GM12878 (cell line): ENCODE results near the gene SGF29. TPM values are rescaled to one million over a fixed set of nuclear protein-coding genes. Genes with fewer than 3 reads are reported as not detected.

Experiments used
- ATAC-seq: fragments of 200-7000 bp; cut with Tn5 transposase; 3 replicates; pipeline ENCODE4 v1.9.1; 2020; ENCODE audit warnings: mild to moderate bottlenecking, moderate library complexity
- BruUV-seq: library from RNA; stranded (reverse); fragments of 400-500 nt; replicated peaks from 2 replicates; lab custom pipeline; 2021; lab: Mats Ljungman, UMichigan
- CTCF ChIA-PET: fragments of 300-600 bp; sonication (Branson Sonifier 250); formaldehyde crosslinking; extraction: SDS; loops from one replicate; lab custom pipeline; 2021; ENCODE audit warnings: inconsistent platforms; lab: Yijun Ruan, JAX
- POLR2A ChIA-PET: fragments of 350-600 bp; formaldehyde crosslinking; extraction: SDS; loops from one replicate; lab custom pipeline; 2021; ENCODE audit warnings: inconsistent platforms; lab: Charles Lee
- RAD21 ChIA-PET: fragments of 300-600 bp; sonication (Branson Sonifier 250); formaldehyde crosslinking; loops from one replicate; lab custom pipeline; 2023; ENCODE audit warnings: antibody characterized with exemption; ENCODE audit not compliant: unreplicated experiment; lab: Charles Lee
- SMC1A ChIA-PET: fragments of 300-600 bp; sonication (Branson Sonifier 250); formaldehyde crosslinking; loops from one replicate; lab custom pipeline; 2023; ENCODE audit not compliant: unreplicated experiment, uncharacterized antibody; lab: Charles Lee
- DNase-seq: peaks from one replicate; pipeline ENCODE4 v3.0.0-alpha.2; 2011; ENCODE audit warnings: low read depth, low spot score
- FAIRE-seq: peaks from 3 replicates; lab custom pipeline; 2011; peaks lifted over from hg19 to GRCh38; lab: Jason Lieb, UNC
- H2AFZ ChIP-seq: 2 replicates; pipeline ENCODE4 v1.6.0; 2011; ENCODE audit warnings: low read depth, low read length, control low read depth; ENCODE audit not compliant: control insufficient read depth
- H3K27ac ChIP-seq: 2 replicates; pipeline ENCODE4 v1.5.1; 2011; ENCODE audit warnings: control low read depth; ENCODE audit not compliant: control insufficient read depth, insufficient read depth
- H3K27me3 ChIP-seq, 2 experiments: replicated peaks in 1 of 2; 2 replicates each; pipeline versions ENCODE4 v1.6.0 to v1.6.1; 2011; ENCODE audit warnings: low read length in 1 of 2; ENCODE audit not compliant: control insufficient read depth in 2 of 2, insufficient read depth in 2 of 2
- H3K36me3 ChIP-seq, 2 experiments: 2 replicates each; pipeline ENCODE4 v1.5.1; 2011; ENCODE audit warnings: low read length in 1 of 2; ENCODE audit not compliant: control insufficient read depth in 2 of 2, insufficient read depth in 2 of 2
- H3K4me1 ChIP-seq: 2 replicates; pipeline ENCODE4 v1.6.1; 2011; ENCODE audit warnings: mild to moderate bottlenecking, low read length, moderate library complexity, mixed read lengths; ENCODE audit not compliant: control insufficient read depth, insufficient read depth
- H3K4me2 ChIP-seq: 2 replicates; pipeline ENCODE4 v1.6.0; 2011; ENCODE audit warnings: control low read depth; ENCODE audit not compliant: control insufficient read depth, insufficient read depth
- H3K4me3 ChIP-seq: fragments of 200-600 bp; sonication (generic); 2 replicates; pipeline ENCODE4 v1.5.1; 2016
- H3K79me2 ChIP-seq: 2 replicates; pipeline ENCODE4 v1.6.0; 2011; ENCODE audit warnings: low read length; ENCODE audit not compliant: control insufficient read depth, insufficient read depth
- H3K9ac ChIP-seq: 2 replicates; pipeline ENCODE4 v1.8.0; 2011; ENCODE audit warnings: low read length, control low read depth, mixed read lengths; ENCODE audit not compliant: control insufficient read depth, insufficient read depth
- H3K9me3 ChIP-seq: replicated peaks from 3 replicates; pipeline ENCODE4 v1.5.1; 2011; ENCODE audit warnings: mild to moderate bottlenecking, low read length; ENCODE audit not compliant: control insufficient read depth, insufficient read depth
- H4K20me1 ChIP-seq: 2 replicates; pipeline ENCODE4 v1.6.0; 2011; ENCODE audit not compliant: control insufficient read depth, insufficient read depth
- ASH2L ChIP-seq: fragments of 300-600, 200-600 bp; sonication (generic); IDR thresholded peaks from 2 replicates; pipeline ENCODE4 v1.6.1; 2017; ENCODE audit warnings: low read depth, mild to moderate bottlenecking, borderline replicate concordance
- FOXK2 ChIP-seq: fragments of 450-650 bp; IDR thresholded peaks from 2 replicates; pipeline ENCODE4 v1.6.1; 2017; ENCODE audit warnings: mild to moderate bottlenecking, moderate library complexity
- GATAD2B ChIP-seq: fragments of 450-650 bp; conservative IDR thresholded peaks from 2 replicates; pipeline ENCODE4 v1.6.1; 2017; ENCODE audit warnings: low read depth, mild to moderate bottlenecking, moderate library complexity
- IRF3 ChIP-seq: fragments of 450-650 bp; IDR thresholded peaks from 2 replicates; pipeline ENCODE4 v1.6.1; 2014; ENCODE audit warnings: mild to moderate bottlenecking
- POU2F2 ChIP-seq: IDR thresholded peaks from 3 replicates; pipeline ENCODE4 v1.6.1; 2011; ENCODE audit warnings: low read depth, mild to moderate bottlenecking, low read length, borderline replicate concordance
- RB1 ChIP-seq: fragments of 450-650 bp; formaldehyde crosslinking; IDR thresholded peaks from 2 replicates; pipeline ENCODE4 v1.6.1; 2017; ENCODE audit warnings: mild to moderate bottlenecking, borderline replicate concordance
- RELA ChIP-seq: fragments of 450-650 bp; IDR thresholded peaks from 2 replicates; pipeline ENCODE4 v1.8.0; 2014; ENCODE audit warnings: borderline replicate concordance; ENCODE audit not compliant: partially characterized antibody
- RELB ChIP-seq: fragments of 450-650 bp; IDR thresholded peaks from 2 replicates; pipeline ENCODE4 v1.6.1; 2017; ENCODE audit warnings: low read depth, mild to moderate bottlenecking, moderate library complexity
- REST ChIP-seq: IDR thresholded peaks from 2 replicates; pipeline ENCODE4 v1.6.1; 2012; ENCODE audit warnings: mild to moderate bottlenecking, low read depth, low read length
- WGBS: methylation state at CpG from one replicate; pipeline ENCODE4 v1.1.6; 2016; ENCODE audit warnings: low lambda C conversion rate; ENCODE audit not compliant: insufficient replicate concordance, insufficient coverage; ENCODE audit errors: missing lambda C conversion rate; 5-methylcytosine and 5-hydroxymethylcytosine counted together
- in situ Hi-C: fragments of 300-500 bp; cut with MboI; formaldehyde crosslinking; loops from 9 replicates; pipeline ENCODE4 v1.14.3; 2018; ENCODE audit warnings: mixed read lengths
- intact Hi-C: fragments of 100-400 bp; cut with micrococcal nuclease; formaldehyde crosslinking; loops from one replicate; pipeline ENCODE4 v1.14.2; 2022; ENCODE audit not compliant: unreplicated experiment
- polyA plus RNA-seq, 11 experiments: library from polyadenylated mRNA; depleted of rRNA in 4 of 11; unstranded in 6 of 11; stranded (reverse) in 5 of 11; fragments of >200 nt; fragmentation: Nextera tagmentation in 4 of 11; fragmentation: Illumina TruSeq in 1 of 11; extraction: Ambion mirVana in 4 of 11; extraction: Trizol in 1 of 11; gene quantifications; 1 replicate in 1 of 11; 2 replicates in 10 of 11; pipeline versions ENCODE4 v1.2.1 to v1.2.3, GENCODE V29; 2011 to 2016; ENCODE audit warnings: inconsistent platforms in 2 of 11, missing spikeins in 2 of 11, low read depth in 1 of 11
- total RNA-seq, 4 experiments: library from RNA; depleted of rRNA in 3 of 4; stranded (reverse); fragments of >200 nt in 3 of 4; fragmentation: Illumina TruSeq in 1 of 4; extraction: Trizol in 1 of 4; gene quantifications; 2 replicates each; pipeline versions ENCODE4 v1.2.1 to v1.2.3, GENCODE V29; 2013 to 2021

The SGF29 gene
- total and polyA plus RNA-seq, 10 of the 15 experiments (the other 5 are each of a cell fraction or from before 2014, with no cell fraction given), result 2.2 to 20.1 (median 12.3) TPM

- H3K9me3 ChIP-seq, result no peaks in the 10 kb centered on the region
- 42% methylated on average over 4 of the region's 7 CpGs for WGBS
- no peak overlapping the region for H2AFZ ChIP-seq
- ATAC-seq, result no peak; the same call in 2 of the 3 replicates
- no peak overlapping the region for H3K27ac ChIP-seq
- no peak overlapping the region for H3K9ac ChIP-seq
- SMC1A ChIA-PET, result interaction anchor here (1.6 kb wide), 1 partner anchor 17 kb away, joined by 3 read pairs; no protein-coding TSS in a partner anchor
- CTCF ChIA-PET, result interaction anchor here (1.3 kb wide), 1 partner anchor 34 kb away, joined by 4 read pairs; no protein-coding TSS in a partner anchor
- H3K4me2 ChIP-seq, result no peak overlapping the region
- no peaks in the 10 kb centered on the region for H3K27me3 ChIP-seq
- in situ Hi-C loops (no loop called here), intact Hi-C loops (no loop called here)
- POLR2A ChIA-PET, result interaction anchor here (0.6 to 1.5 kb wide), 3 partner anchors 19 to 22 kb away, joined by 3 to 8 read pairs (median 4); partner anchors contain the start of gene CLN3
- H3K36me3 ChIP-seq, result no peaks in the 10 kb centered on the region
- RAD21 ChIA-PET, result no interaction called here
- BruUV-seq, result no TSS peak
- FAIRE-seq, result no peak
- no peak overlapping the region for H3K4me3 ChIP-seq
- no peaks in the 10 kb centered on the region for H4K20me1 ChIP-seq
- H3K4me1 ChIP-seq, result no peaks in the 10 kb centered on the region
- no peak for TF ChIP-seq POU2F2
- DNase-seq, result no peak
- H3K79me2 ChIP-seq, result no peaks in the 10 kb centered on the region
Observed at GRCh38 chr16:28514246-28514645, 39.5 kb upstream of the SGF29 start.

GRCh38 chr16:28520672-28521071 lies 33.0 kb upstream of the SGF29 start:
- ATAC-seq (no peak), FAIRE-seq (no peak), DNase-seq (no peak)
- 55% methylated on average over 7 of the region's 7 CpGs for WGBS
- ChIA-PET RAD21 (no interaction called here), CTCF (interaction anchor here (1.1 kb wide), 1 partner anchor 10 kb away, joined by 6 read pairs; no protein-coding TSS in a partner anchor), SMC1A (no interaction called here), POLR2A (no interaction called here)
- in situ Hi-C loops (no loop called here), intact Hi-C loops (no loop called here)
- H3K79me2 ChIP-seq, result no peaks in the 10 kb centered on the region
- no peak overlapping the region for H3K9ac ChIP-seq
- H3K27me3 ChIP-seq, result no peaks in the 10 kb centered on the region
- no peak overlapping the region for H3K4me2 ChIP-seq
- no peaks in the 10 kb centered on the region for H3K9me3 ChIP-seq
- no peak overlapping the region for H2AFZ ChIP-seq
- H3K4me3 ChIP-seq, result no peak overlapping the region
- H3K27ac ChIP-seq, result no peak overlapping the region
- BruUV-seq, result no TSS peak
- H4K20me1 ChIP-seq, result no peaks in the 10 kb centered on the region
- no peaks in the 10 kb centered on the region for H3K36me3 ChIP-seq
- H3K4me1 ChIP-seq, result peaks cover 10% of the 10 kb centered on the region; the same call in 1 of the 2 replicates
- no peak for TF ChIP-seq IRF3
- no peak for TF ChIP-seq ASH2L
- TF ChIP-seq FOXK2, result no peak
- TF ChIP-seq GATAD2B, result no peak
- TF ChIP-seq RELA, result no peak
- TF ChIP-seq REST, result no peak
- TF ChIP-seq RELB, result no peak
- TF ChIP-seq RB1, result no peak
